Ureter (tissue), 1 donor: ENCODE data around the gene CPNE8. TPM values are rescaled to one million over a fixed set of nuclear protein-coding genes. Genes with fewer than 3 reads are reported as not detected.

Experiments used
- DNase-seq: peaks from one replicate; pipeline ENCODE4 v3.0.0-alpha.2; 2020; ENCODE audit warnings: low spot score
- total RNA-seq: library from RNA; stranded (reverse); gene quantifications from one replicate; pipeline ENCODE4 v1.2.4, GENCODE V29; 2023
- donor health status: DM: yes; HTN: yes; CAD: no.

CPNE8 gene
- total RNA-seq, 1 donor from 2014 or later, result 20.4 TPM

DNA sequence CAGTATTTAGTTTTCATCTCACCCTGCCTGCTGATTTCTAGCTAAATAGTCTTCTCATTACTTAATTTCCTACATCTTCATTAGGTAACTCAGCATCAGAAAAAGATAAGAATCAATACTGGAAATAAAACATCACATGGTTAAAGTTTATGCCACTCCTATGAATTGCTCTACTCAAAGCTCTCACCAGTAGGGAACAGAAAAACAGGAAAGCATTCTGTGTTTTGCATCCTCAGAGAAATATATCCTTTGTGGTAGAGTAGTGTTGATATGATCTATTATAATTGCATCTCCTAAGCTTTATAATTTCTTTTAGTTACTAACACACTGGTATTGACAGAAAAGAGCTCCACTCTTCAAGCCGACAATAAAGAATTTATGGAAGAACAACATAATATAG lies 9.9 kb downstream of the CPNE8 start:
- no peak for DNase-seq

DNA sequence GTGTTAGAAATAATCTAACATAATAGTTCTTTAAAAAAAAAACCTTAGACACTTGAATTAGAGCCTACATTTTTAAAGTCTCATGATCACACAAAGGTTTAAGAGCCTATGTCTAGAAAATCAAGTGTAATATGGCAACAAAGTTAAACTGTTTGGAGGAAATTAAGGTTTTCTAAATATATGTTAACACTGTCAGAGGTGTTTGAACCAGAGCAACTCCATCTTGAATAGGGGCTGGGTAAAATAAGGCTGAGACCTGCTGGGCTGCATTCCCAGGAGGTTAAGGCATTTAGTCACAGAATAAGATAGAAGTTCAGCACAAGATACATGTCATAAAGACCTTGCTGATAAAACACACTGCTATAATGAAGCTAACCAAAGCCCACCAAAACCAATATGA lies 12.4 kb downstream of the CPNE8 start:
- DNase-seq, result no peak

DNA sequence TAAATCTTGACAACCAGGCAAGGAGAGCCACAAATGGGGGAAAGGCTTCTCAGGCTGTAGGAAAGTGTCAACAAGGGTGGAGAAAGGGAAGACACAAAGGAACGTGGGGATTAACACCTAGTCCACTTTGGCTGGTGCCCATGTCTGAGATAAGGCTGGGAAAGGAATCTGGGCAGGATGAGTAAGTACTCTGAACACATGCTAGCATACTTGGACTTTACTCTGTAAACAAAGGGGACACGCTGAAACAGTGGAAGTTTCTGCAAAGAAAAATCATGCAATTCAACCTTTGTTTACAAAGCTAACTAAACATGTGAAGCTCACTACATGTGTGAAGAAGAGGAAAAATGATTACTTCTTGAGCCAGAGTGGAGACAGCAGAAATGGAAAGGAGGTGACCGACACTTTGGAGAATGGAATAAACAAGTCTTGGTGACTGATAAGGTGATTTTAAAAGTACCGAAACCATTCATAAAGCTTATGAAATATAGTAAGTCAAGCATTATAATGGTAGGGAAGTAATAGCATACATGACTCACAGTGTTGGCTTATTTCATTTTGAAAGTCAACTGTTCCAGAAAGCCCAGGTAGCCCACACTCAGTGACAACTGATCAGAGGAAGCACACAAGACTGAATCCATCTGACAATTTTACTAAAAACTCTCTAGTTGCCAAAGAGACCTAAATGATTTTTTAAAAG lies 13.2 kb downstream of the CPNE8 start:
- no peak for DNase-seq

DNA sequence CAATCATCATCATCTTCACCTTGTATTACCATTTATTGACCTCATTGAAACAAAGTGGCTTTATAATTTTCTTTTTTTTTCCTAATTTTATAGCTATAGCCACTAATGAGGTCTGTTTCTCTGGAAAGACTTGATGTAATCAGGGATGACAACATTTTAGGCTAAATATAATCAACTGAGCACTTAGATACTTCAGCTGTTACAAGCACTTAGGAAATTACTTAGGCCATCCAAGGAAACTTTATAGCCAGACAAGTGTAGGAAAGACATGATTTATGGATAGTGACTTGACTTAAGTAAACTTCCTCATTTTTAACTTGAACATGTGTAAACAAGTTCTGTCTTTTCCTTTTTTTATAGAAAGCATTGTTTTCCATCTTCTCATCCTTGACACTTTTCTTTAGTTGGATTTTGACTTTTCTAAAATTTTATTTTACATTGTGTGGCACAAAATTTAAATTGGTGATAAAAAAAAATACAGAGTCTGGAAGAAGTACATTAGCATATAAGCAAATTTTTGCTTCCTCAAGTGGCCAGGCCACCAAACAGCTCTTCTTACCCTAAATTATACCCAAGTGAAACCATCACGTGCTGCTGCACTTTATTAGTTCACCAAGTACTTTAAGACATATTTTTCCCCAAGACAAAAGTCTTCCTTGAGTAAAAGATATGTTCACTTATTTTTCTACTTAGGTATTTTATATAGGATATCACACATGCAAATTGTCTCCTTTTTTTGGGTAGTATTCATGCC lies 15.1 kb downstream of the CPNE8 start:
- DNase-seq, result no peak

DNA sequence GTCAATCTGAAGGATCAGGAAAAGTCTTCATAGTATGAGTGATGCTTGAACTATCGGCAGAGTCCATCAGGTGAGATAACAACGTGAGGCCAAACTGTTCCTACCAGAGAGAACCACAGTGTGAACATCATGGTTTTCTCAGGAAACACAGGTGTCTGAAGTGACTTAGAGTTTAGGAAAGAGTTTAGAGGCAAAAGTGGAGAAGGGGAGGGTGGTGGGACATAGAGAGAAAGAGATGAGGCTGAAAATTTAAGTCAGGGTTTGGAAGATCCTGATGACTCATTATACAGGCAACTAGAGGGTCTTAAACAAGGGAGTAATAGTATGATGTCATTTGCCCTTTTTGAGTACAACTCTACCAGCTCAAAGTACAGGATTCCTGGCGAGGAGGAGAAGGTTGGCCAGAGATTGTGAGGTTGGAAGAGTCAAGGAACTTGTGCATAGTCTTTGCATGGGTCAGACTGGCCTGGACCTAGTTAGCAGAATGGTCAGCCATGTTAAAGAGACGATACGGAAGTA lies 16.0 kb downstream of the CPNE8 start:
- DNase-seq, result no peak

DNA sequence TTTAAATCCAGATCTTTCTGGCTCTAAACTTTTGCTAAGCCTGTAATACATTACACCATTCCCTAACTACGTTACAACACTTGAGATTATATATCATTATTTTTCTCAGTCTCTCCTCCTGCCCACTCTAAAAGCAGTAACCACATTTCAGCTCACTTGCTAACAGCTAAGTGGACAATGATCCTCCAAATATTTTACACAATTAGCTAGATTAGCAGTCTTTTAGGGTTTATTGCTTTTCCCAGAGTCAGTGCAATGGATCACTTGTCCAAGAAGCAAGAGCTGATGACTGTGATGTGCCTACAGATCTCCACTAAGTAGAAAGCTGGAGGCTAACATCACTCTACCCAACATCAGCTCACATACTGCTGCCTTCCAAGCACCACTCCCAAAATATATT lies 17.6 kb downstream of the CPNE8 start:
- no peak for DNase-seq

DNA sequence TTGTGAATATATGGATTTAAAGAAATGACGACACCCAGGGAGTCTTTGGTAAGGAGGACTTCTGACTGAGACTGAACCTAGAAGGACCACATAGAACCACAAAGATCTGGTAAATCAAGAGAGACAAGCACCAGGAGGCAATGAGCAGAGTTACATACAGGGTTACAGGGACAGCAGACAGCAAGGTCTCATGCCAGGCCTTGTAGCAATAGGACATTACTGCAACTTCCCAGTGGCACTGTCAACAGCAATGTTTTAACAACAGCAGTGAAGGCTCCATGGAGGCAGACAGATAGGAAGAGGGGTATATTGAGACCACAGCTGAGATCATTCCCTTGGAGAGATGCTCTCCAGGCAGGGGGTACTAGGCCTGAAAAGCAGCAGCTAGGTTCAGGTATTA lies 18.5 kb downstream of the CPNE8 start:
- no peak for DNase-seq

DNA sequence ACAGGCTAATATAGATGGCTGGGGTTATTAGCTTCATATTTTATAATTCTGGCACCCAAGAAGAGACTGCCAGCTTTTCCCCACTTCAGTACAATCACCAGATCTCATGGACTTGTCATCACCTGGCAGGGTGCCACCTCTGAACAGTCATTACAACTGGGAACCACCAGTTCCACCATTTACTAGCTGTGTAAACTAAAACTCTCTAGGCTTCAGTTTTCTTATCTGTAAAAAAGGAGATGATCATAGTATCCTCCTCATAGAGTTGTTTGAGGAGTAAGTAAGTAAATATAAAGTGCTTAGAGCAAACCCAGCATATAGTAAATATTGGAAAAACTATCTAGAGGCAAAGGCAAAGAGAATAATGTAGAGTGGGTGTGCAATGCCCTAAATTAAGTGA lies 19.3 kb downstream of the CPNE8 start:
- no peak for DNase-seq

DNA sequence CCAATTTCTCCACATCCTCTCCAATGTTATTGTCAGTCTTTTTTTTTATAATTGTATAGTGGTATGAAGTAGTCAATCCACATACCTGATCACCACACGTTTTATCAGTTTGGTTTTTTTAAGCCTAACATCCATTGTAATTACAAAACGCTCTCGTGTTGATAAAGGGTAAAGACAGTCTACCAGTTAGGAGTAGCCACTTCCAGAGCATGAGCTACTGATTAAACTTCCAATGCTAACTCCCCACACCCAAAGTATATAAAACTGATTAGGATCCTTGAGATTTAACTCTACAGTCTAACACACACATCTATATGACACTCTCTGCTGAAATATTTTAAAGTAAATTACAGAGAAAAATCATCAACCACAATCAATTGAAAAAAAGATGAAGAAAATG lies 20.7 kb downstream of the CPNE8 start:
- DNase-seq, result no peak

DNA sequence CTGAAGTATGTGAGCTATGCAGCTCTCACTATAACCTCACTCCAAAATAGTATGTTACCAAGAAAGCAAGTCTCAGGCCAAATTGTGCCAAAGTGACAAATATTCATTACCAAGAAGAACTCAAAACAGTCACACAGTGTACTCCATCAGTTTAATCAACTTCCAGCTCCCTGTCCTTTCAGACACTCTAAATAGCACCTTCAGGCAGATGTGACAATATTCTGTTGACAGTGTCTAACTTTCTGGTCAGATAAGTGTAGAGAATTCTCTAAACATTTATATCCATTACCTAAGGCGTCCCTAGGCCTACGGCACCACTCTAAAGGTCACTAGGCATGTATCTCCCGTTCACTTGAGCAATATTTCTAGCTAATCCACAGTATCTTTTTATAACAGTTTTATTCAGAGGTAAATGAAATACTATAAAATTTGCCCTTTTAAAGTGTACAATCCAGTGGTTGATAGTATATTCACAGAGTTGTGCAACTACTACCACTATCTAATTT lies 21.7 kb downstream of the CPNE8 start:
- no peak for DNase-seq

DNA sequence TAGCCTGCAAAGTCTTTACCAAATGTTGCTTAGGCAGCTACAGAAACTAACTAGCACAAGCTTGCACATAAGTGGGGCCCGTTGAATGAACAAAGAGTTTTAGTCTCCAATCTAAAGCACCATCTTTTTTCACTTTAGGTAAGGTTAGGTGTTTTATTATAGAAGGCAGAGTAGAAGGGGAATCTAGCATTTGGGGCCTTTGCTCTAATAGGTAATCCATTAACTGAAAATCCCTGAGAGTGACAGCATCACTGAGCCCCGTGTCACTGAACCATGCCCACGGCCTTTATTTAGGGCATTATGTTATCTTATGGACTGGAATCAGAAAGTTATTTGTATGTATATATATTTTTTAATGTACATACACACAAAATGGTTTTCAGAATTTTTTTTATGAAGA lies 25.1 kb downstream of the CPNE8 start:
- no peak for DNase-seq

DNA sequence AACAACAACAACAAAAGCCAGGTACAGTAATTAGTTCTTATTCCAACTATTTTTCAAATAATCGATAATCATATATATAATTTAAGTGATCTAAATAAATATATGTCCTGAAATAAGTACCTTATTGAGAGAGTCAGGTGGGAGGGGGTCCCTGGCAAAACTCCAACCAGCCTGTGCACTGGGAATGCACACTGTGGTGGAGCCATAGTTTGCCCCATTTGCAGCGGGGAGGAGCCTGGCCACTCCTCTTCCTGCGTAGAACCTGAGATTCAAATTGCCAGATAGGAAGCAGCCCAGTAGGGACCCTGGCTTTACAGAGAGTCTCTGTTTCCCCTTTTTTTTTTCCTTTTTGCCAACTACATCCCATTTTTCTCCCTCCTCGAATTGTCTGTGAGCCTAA lies 26.4 kb downstream of the CPNE8 start:
- DNase-seq, result no peak

DNA sequence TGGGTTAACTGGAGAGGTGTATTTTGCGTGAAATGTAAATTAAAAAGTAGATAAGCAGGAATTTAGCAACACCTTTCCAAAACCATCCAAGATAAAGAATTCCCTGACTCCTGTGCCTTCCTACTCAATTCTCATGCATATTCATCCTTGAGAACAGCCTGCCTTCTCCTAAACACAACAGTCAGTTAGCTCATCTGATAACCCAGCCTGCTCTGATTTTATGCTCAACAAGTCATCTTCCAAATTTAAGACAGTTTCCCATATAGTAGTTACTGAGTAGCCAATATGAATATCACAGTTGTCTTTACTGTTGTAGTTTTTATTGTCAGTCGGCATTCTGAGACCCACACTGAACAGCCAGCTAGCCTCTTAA lies 27.1 kb downstream of the CPNE8 start:
- no peak for DNase-seq

DNA sequence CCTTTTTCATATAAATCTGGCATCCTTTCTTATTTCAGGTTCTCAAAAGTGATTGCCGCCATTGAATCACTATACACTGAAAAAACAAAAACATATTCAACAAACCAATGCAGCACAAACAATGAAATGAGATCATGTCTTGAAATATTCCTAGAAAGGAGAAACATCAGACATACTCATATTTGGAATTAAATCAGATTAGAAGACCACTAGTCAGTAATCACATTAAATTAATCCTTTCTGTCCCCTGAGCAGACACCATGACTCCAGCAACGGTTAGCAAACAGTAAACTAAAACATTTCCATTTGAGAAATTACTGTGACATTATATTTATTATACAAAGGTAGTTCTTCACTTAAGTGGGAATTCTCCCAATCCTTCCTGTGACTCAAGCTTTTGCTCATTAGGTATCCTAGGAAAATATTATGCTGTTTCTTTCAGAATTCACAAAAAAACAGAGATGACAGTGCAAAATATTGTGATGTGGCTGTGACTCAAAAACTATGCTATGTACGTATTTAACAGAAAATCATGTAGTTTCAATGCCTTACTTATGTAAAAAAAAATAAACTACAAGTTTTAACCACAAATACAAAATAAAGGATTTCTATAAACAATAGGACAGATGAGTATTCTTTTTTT lies 29.7 kb downstream of the CPNE8 start:
- no peak for DNase-seq

DNA sequence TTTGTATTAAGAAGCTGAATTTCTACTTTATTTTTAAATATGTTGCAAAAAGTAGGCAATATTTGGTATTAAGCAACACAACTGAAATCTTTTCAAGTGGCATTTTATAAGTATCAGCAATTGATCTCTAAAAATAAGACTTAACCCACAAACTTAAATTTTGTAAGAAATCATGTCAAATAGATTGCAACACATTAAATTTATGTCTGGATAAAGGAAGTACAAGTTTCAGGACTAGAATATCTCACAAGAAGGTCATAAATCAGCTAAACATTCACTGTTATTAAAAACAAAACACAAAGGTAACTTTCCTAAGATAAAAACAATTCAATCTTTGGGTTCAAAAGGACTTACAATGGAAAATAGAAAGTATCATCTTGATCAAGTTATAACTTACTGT lies 32.8 kb downstream of the CPNE8 start:
- DNase-seq, result no peak

DNA sequence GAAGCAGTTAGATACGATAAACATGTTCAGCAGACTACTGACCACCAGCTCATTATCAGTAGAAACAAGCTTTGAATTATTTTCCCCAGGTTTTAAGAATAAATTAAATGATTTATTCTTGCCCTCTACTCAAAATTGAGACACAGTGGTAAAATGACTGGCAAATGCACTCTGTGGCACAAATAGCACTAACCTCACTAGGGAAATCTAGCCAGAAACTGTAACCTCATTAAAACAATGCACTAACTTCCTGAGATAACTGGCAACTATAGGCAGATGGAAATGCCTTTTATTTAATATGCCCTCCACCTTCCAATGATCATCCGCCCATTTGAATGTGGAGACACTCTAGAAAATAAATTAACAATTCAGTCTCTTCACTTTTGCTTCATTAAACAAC lies 33.2 kb downstream of the CPNE8 start:
- no peak for DNase-seq

DNA sequence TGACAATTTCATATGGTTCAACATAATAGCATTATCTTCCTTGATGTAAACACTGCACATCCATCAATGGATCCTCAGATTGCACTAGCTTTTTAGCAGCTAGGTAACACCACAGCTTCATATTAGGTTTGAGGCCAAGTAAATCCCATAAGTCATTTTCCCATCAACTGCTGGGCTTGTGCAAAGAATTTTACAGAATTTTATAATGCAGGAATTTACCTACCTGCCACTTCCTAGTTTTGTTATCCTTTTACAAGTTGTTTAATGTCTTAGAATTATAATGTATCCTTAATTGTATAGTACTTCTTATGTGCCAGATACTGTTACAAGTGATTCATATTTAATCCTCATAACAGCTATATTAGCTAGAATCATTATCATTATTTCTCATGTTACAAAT lies 36.4 kb downstream of the CPNE8 start:
- DNase-seq, result no peak

DNA sequence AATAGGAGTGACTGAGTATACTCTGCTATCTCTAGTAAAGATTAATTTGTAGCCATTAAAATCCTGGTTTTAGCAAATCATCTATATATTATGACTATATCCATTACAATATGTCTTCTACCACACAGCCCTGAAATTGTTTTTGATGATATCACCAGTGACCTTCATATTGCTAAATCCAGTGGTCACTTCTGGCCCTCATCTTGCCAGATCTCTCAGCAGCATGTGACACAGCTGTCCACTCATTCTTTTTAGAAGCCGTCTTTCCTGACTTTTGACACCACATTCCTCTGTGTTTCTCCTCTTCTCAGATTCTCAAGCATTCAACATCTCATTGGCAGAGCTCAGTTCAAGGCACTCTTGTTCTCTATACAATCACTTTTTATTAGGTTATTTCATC lies 54.9 kb downstream of the CPNE8 start:
- no peak for DNase-seq

DNA sequence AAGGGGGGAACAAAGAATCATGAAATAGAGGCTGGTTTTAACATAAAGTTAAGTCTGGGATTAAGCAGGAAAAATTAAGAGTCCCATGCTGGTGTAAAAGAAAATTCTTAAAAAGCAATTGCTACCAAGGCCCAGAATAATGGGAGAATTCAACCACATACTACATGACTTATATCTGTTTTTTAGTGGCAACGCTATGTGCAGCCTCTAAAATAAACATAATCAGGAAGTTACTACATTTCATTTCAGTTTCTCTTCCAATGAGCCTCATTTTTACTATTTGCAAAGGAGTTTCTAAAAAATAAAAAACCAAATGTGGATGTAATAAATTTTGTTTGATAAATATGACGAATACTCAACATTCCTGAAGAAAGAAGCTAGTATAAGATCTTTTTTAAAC lies 58.1 kb downstream of the CPNE8 start:
- DNase-seq, result no peak

DNA sequence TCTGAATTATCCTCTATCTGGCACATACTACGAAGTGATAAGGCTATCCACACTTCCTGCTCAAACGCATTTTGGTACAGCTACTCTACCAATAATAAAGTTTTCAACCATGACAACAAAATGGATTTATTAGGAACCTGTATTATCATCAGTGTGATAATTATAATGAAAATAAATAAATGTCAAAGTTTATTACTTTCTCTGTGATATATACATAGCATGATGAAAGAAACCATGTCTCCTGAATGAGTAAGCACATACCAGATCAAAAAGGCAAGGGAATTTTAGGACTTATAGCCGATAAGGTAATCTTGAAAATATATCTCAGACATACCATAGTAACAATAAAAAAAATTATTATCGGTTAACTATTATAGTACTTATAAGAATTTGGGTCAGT lies 61.1 kb downstream of the CPNE8 start:
- no peak for DNase-seq

DNA sequence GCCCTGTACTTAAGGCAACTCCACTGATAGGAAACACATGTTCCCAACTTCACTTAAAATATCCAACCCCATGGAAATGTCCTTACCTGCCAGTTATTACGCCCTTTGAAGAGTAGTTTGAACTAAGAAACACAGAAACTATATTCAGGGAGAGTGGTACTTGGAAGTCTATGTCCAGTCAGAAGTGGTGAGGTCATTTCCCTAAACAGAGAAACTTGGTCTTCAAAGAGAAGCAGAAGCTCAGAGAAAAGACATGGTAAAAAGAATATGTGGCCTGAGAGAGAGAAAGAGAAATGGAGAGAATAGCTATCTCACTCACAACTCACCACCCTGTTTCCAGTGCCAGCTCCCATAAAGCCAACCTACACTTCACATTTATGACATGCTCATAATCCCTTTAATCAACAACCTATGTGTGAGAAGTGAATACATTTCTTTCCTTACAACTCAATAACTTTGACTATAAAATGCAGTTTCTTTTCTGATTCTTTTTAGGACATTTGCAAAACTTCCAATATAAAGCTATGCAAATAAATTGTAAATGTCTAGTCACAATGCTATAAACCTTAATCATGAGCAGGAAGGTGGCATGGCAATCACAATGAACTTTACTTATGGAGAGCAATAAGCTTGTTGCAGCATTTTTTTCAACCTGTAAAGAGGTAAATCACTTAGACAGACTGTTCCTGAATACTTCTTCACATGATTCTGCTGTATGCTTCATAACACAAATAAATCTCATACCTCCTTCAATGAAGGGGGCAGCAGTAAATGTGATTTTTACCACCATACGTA lies 67.1 kb downstream of the CPNE8 start:
- DNase-seq, result no peak

DNA sequence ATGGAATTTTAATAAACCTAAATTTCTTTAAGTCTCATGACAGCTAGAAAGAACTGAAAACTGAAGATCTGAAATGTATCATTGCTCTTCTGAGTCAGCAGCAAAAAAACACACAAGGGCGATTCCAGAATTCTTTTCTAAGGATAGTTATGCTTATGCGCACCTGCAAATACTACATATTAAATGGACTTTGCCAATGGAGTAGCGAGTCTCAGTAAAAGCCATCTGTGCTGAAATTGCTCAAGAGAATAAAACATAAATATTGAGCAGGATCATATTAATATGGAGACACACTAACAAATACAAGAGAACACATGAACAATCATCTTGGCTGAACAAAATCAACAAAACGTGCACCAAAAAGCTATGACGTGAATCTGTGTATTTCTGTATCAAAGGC lies 73.7 kb downstream of the CPNE8 start:
- DNase-seq, result no peak
